Activated CD4-positive, alpha-beta T cell treated with anti-CD3 and anti-CD28 coated beads, Interleukin-2, amount 50 U/mL, for 1 hour (primary cell): ENCODE results near the gene PGGHG.
A peak's percentile ranks its signal among the peaks of the same experiment; 100 is the strongest.
"Not testable (repeated sequence)": the region's sequence is repeated elsewhere in the genome, so short reads cannot be mapped to it uniquely, and the experiment has no call there.

Source experiments
- DNase-seq: peaks from one replicate; pipeline ENCODE4 v3.0.0-alpha.2; 2020

PGGHG gene

DNA sequence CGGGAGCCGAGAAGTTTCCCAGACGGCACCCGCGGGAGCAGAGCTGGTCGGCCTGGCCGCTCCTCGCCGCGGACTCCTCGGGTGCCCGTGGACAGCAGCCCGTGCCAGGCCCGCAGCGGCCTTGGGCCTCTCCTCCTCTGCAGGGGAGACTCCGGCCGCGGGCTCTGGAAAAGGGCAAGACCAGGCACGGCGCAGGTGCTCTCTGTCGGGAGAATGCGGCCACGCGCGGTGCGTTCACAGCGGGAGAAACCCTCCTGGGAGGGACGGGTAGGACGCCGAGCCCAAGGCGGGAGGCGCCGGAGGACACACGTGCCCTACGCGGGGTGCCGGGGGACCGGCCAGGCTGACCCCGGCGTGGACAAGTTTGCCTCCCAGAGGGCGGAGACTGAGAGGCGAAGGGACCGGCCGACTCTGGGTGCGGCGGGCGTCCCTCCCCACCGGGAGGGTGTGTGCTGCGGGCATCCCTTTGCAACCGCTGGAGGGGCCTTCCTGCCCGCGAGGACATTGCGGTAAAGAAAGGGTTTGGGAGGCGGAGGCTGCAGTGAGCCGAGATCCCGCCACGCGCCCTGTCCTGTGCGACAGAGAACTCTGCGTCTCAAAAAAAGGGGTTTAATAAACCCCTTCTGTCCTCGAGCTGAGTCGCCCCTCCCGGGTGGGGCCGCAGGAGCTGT is 27.2 kb downstream of the PGGHG start:
- DNase-seq = no peak

DNA sequence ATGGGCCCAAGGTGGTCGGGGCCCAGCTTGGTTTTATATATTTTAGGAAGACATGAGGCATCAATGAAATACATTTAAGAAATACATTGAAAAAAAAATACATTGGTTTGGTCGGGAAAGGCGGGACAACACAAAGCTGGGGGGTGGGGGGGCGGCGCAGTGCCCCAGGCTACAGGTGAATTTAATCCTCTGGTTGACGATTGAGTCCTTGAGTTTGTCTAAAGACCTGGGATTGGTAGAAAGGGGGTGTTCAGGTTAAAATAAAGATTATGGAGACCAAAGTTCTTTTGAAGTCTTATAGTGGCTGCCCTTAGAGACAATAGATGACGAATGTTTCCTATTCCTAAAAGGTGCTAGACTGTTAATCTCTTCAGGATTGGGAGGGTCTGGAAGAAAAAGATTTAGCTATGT is 28.0 kb downstream of the PGGHG start:
- DNase-seq = no peak

DNA sequence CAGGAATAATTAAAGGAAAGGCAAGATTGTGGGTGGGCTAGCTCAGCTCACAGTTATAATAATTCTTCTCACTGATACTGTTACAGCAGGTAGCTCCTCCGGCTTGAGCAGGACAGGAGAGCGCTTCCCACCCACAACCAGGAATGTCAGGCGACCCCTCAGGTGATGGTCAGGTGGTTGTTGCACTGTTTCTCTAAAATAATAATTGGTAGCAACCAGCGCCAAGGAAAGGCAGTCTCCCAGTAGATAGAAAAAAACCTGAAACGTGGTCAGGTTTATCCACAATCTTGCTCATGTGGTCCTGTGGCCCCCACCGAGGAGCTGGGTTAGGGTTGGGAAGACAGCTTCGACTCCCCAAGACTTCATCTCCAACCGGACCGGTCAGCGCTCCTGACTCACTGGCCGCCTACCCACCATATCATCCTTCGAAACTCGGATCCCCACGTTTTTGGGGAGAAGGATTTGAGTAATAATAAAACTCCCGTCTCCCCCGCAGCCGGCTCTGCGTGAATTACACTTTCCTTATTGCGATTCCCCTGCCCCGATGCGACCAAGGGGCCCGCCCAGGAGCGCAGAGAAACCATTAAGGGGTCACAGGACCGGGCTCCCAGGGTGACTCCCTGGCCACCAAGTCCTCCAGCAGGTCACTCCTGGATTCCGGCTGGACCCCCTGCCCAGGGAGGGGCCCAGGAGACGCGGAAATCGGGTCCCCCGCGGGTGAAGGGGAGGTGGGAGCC is 28.9 kb downstream of the PGGHG start:
- DNase-seq = not testable (repeated sequence)

DNA sequence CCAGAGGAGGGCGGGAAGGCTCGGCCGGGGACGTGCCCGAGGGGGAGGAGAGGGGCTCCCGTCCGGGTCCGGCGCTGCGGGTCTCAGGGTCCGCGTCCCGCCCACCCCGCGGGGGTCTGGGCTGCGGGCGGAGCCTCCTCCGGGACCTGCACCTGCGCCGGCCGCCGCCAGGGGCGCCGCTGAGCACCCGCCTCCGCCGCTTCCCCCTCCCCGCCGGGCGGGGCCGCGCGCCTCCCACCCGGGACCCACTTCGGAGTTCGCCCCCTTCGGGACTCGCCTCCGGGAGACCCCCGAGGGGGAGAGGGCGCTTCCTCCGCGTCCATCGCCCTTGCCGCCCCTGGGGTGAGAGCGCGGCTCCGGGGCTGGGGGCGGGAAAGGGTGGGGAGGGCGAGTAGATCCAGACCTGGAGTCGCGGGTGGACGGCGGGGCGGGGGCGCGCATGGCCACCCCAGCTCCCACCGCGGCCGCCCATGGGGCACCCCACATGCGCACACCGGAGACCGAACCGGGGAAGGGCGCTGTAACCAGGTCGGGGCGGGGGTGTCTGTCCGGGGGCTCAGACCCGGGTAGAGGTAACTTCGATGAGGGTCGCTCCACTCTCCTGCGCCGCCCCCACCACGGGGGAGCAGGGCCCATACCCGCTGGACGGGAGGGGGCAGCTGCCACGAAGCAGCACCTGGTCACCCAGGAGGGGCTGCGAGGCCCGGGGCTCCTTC is 29.6 kb downstream of the PGGHG start:
- DNase-seq = not testable (repeated sequence)

DNA sequence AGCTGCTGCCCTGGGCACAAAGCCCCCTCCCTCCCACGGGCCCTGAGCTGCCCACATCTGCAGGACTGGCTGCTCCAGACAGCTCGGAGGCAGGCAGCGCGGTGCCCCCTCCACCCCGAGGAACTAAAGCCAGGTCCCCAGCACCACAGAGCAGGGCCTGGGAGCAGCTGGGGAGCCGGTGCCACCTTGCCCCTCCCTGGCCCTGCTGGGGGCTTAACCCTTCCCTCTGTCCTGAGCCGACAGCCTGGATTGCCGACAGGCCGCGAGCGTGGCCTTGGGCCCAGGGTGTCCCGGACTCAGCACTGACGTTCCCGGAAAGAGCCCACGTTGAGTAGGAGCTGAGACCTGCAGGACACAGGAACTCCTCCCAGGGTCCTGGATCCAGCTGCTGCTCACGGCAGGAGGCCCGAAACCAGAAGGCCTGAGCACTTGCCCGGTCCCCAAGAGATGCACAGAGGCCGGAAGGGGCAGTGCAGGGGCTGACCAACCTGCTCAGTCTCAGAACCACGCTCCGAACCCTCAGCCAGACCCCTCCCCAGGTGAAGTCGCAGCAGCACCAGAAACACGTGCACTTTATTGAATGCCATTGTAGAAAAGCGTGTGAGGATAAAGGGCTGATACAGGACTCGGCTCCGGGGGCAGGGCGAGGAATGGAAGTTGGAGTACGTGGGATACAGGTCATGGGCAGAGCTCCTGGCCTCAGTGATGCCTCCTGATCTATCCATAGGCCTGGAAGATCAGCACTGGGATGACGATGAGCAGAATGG is 30.4 kb downstream of the PGGHG start:
- not testable (repeated sequence) for DNase-seq

DNA sequence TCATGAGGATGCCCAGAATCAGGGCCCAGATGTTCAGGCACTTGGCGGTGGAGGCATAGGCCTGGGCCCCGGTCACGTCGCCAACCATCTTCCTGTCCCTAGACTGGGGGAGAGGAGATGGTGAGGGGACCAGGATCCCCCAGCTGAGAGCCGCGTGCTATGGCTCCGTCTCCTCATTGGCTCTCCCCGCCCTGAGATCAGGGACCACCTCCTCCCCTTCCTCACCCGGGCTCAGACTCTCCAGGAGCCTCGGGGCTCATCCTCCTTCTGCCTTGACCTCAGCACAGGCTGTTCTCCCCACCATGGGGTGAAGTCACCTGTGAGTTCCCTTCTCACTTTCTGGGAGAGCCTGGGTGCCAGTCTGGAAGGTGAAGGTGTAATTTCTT is 31.0 kb downstream of the PGGHG start:
- not testable (repeated sequence) for DNase-seq

DNA sequence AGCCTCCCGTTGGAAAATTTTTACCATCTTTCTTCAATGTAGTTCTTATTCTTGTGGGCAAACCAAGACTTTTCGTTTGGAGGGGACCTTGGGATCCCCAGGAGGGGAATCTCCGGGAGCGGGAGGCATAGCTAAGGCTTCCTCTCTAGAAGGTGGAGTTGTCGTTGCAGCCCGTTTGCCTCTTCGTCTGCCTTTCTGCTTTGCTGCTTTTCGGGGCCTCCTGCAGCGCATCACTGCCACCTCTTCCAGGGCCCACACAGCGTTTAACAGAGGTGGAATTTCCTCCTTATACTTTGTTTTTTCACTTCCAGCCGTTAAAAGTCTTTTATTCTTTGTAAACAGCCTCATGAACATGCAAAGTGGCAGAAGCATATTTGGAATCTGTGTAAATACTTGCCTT is 35.2 kb downstream of the PGGHG start:
- DNase-seq = no peak

DNA sequence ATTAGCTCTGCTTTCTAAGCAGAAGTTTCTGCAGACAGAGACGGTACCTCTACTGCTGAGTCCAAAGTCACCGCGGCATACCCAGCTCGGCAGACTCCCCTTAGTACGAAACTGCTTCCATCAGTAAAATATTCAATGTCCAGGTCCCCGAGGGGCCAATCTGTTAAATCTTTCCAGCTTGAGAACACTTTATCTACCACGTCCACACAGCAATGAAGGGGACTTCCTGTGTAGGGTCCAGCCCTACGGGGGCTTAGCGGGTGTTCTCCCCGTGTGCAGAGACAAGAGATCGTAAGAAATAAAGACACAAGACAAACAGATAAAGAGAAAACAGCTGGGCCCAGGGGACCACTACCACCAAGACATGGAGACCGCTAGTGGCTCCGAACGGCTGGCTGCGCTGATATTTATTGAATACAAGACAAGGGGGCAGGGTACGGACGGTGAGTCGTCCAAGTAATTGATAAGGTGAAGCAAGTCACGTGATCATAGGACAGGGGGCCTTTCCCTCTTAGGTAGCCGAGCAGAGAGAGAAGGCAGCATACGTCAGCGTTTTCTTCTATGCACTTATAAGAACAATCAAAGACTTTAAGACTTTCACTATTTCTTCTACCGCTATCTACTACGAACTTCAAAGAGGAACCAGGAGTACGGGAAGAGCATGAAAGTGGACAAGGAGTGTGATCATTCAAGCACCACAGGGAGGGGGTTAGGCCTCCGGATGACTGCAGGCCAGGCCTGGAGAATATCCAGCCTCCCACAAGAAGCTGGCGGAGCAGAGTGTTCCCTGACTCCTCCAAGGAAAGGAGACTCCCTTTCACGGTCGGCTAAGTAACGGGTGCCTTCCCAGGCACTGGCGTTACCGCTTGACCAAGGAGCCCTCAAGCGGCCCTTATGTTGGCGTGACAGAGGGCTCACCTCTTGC is 35.9 kb downstream of the PGGHG start:
- DNase-seq = not testable (repeated sequence)

DNA sequence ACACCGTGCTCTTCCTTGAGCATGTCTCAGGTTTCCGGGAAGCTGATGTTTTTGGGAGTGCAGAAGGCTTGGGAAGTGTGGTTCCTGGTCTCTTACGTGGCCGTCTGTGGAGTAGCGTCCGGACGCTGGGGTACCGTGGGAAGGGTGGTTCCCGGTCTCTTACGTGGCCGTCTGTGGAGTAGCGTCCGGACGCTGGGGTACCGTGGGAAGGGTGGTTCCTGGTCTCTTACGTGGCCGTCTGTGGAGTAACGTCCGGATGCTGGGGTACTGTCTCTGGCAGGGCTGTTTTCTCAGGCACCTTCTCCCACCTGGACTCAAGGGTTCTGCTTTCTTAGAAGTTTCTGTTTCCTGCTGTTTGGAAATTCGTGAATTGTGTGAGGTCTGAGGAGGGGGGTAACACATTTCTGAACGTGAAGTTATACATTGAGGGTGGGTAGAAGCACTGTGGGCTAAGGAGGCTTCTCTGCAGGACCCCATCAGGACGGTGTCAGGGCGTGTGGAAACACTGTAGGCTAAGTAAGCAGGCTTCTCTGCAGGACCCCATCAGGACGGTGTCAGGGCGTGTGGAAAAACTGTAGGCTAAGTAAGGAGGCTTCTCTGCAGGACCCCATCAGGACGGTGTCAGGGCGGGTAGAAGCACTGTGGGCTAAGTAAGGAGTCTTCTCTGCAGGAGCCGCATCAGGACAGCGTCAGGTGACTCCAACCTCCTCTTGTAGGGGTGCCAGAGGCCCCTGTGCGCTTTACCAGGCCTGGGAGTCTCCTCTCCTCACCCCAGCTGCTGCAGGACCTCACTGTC is 37.1 kb downstream of the PGGHG start:
- no peak for DNase-seq

DNA sequence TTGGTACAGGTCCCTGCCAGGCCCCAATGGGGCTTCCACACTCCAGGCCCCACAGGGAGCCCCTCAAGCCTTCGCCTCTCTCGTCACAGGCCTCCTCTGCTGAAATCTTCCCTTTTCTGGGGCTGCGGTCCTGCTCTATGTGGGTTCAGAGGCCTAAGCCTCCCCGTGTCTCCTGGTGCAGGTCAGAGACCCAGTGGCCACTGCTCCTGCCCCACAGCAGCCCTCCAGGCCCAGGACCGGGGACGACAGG is 37.6 kb downstream of the PGGHG start:
- DNase-seq = no peak

DNA sequence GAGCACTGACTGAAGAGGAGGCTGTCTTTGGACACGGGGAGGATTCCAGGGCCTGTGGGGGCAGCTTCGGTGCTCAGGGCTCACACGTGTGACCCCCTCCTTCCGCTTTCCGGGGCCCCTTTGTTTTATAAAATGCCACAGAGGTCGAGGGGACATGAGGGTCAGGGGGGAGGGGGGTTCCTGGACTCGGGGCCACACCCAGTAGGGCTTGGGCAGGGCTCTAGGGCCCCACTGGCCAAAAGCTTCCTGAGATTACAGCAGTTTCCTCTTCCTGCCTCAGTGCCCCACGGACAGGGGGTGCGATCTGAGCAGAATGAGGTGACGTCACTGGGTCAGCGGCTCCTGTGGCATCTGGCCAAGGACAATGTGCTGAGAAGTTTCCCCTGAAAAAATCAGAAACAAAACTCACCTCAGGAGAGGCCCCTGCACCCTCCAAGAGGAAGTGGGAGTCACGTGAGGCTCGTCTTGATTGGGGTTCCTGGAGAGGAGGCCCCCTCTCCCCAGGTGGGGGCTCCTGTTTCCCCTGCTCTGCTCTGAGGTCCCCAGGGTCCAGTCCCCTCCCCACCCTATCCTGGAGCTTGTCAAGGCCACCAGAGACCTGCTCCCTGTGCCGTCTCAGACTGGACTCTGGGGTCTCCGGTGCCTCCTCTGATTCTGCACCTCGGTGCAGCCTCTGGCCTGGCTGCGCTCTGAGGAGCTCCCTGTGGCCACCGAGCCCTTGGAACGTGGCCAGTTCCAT is 38.1 kb downstream of the PGGHG start:
- peak; percentile 57 for DNase-seq

DNA sequence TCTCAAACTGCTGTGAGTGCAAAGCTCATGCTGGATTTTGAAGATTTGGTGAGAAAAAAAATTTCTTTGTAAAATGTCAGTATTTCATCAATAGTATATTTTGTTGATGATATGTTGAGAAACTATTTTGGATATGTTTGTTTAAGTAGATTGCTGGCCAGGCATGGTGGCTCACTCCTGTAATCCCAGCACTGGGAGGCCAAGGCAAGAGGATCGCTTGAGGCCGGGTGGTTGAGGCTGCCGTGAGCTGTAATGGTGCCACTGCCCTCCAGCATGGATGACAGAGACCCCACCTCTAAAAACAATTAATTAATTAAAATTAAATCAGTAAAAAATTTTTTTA is 38.6 kb downstream of the PGGHG start:
- DNase-seq = no peak

DNA sequence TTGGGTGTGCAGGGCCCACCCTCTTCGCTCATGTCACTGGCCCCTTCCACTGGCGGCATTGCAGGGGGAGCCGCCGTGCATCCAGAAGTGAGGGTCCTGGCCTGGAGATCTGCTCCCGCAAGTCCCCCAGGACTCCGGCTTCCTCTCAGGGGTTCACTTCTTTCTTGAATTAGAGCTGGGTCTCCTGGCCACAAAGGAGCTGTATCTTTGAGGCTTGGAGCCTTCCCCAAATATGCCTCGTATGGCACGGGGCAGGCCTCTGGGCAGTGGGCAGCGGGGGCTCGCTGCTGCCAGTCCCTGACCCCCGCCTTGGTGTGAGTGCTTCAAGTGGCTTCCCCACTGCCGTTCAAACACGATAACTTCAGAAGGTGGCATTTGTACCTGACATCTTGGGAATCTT is 39.1 kb downstream of the PGGHG start:
- DNase-seq = no peak

DNA sequence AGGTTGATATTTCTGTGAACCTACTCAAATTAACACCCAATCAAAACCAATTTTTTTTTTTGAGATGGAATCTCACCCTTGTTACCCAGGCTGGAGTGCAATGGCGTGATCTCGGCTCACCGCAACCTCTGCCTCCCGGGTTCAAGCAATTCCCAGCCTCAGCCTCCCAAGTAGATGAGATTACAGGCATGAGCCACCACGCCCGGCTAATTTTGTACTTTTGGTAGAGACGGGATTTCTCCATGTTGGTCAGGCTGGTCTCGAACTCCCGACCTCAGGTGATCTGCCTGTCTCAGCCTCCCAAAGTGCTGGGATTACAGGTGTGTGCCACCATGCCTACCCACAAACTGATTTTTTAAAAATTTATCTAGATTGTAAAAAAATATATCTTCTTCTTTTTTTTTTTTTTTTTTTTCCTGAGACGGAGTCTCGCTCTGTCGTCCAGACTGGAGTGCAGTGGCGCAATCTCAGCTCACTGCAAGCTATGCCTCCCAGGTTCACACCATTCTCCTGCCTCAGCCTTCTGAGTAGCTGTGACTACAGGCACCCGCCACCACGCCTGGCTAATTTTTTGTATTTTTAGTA is 39.7 kb downstream of the PGGHG start:
- DNase-seq = not testable (repeated sequence)

DNA sequence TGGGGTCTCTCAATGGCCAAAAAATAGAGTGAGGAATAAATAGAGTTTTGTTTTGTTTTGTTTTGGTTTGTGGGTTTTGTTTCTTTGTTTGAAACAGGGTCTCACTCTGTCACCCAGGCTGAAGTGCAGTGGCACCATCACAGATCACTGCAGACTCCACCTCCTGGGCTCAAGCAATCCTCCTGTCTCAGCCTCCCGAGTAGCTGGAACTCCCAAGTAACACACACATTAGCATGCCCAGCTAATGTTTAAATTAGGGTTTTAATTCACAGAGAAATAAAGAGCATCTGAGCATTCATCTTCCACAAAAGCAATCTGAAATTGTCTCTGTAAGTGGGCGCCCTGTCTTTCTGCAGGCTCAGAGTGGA is 40.9 kb downstream of the PGGHG start:
- DNase-seq = no peak

DNA sequence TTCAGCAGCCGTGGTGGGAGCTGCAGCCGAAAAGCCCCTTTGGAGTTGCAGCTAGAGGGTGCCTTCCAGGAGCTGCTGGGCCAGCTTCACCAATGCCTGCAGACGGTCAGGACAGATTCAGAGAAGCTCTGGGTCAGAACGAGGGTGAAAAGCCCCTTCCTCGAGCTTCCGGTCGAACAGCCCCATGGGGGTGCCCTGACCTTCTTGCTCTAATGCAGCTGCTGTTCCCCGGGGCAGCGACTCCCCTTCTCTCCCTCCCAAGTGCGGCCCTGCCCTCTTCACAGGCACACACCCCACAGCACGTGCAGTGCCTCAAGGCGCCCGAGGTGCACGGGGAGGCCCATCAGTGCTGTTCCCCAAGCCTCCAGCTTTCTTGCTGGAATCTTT is 41.4 kb downstream of the PGGHG start:
- DNase-seq = no peak

DNA sequence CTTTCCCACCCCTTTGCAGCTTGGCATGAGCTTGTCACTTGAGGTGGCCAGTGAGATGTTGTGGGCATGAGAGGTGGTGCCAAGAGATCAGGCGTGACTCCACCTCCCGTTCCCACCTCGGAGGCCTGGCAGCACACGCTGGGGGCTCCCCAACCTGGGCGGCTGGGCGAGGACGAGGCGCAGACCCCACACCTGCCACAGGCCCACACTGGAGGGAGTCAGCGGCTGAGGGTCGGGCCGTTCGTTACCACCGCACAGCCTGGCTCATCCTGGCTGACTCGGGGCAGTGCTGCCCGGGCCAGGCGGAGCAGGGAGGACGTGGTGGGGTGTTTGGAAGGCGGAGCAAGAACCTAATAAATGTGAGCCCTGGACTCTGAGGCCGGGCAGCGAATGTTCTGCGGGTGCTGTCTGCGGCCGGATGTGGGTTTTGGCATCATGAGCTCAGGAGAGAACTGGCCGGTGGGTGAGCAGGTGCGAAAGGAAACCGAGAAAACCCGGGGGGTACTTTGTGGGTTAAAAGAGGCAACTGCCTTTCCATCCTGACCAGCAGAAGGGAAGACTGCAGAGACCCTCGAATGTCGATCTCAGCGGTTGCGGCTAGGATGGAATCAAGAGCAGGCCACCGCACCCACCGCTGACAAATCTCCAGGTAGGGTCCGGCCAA is 41.9 kb downstream of the PGGHG start:
- no peak for DNase-seq

DNA sequence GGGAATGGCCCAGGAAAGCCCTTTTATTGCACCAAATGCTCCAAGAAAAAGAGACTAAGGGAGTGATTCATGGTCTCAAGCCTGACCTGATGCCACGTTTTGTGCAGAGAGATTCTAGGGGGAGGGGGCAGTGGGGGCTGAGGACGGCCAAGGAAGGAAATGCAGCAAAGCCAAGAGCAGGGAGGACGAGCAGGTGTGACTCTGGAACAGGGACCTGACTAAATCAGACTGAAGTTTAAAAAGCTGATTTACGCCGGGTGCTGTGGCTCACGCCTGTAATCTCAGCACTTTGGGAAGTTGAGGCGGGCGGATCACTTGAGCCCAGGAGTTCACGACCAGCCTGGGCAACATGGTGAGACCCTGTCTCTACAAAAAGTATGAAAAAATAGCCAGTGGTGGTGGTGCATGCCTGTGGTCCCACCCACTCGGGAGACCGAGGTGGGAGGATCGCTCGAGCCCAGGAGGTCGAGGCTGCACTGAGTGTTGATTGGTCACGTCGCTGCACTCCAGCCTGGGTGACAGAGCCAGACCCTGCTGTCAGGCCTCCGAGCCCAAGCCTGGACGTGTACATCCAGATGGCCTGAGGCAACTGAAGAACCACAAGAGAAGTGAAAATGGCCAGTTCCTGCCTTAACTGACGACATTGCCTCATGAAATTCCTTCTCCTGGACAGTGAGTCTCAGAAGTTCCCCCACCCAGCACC is 42.6 kb downstream of the PGGHG start:
- no peak for DNase-seq
